ENCODE measurements around the gene FKBP1B. TPM values are rescaled to one million over a fixed set of nuclear protein-coding genes. Genes with fewer than 3 reads are reported as not detected.

FKBP1B gene
- polyA plus RNA-seq, 1 of the 3 experiments (the other 2 are of a cell fraction) = 69.7 TPM

DNA sequence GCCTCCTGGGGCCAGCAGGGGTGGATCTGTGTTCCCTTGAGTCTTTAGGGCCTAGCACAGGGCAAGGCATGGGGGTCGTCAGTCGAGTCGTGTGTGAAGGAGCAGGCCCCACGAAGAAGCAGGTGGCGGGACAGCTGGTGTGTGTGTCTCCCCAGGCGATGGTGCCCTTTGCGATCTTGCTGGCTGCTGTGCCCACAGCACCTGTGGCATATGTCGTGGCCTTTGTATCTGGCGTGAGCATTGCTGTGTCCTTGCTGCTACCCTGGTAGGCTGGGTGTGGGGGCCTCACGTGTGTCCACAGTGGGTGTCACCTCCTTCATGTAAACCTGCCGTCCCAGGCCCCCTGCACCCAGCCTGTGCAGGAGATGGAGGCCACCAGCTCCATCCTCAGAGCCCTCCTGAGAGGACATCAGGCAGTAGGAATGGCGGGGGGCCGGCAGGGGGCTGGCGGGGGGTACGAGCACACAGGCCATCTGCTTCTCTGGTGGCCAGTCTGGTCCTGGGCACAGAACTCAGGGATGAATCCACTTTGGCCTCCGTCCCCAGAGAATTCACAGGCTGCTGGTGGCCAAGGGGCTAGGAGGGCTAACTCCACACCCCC, 26.5 kb upstream of the FKBP1B start:
- H3K9me2 ChIP-seq = no peaks in the 10 kb centered on the region
- TF ChIP-seq, protein P1, sequence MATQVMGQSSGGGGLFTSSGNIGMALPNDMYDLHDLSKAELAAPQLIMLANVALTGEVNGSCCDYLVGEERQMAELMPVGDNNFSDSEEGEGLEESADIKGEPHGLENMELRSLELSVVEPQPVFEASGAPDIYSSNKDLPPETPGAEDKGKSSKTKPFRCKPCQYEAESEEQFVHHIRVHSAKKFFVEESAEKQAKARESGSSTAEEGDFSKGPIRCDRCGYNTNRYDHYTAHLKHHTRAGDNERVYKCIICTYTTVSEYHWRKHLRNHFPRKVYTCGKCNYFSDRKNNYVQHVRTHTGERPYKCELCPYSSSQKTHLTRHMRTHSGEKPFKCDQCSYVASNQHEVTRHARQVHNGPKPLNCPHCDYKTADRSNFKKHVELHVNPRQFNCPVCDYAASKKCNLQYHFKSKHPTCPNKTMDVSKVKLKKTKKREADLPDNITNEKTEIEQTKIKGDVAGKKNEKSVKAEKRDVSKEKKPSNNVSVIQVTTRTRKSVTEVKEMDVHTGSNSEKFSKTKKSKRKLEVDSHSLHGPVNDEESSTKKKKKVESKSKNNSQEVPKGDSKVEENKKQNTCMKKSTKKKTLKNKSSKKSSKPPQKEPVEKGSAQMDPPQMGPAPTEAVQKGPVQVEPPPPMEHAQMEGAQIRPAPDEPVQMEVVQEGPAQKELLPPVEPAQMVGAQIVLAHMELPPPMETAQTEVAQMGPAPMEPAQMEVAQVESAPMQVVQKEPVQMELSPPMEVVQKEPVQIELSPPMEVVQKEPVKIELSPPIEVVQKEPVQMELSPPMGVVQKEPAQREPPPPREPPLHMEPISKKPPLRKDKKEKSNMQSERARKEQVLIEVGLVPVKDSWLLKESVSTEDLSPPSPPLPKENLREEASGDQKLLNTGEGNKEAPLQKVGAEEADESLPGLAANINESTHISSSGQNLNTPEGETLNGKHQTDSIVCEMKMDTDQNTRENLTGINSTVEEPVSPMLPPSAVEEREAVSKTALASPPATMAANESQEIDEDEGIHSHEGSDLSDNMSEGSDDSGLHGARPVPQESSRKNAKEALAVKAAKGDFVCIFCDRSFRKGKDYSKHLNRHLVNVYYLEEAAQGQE (IDR thresholded peaks at IDR 0.05; ENCODE audit: low read depth, low read length) = no peak
- TF ChIP-seq, protein P2, sequence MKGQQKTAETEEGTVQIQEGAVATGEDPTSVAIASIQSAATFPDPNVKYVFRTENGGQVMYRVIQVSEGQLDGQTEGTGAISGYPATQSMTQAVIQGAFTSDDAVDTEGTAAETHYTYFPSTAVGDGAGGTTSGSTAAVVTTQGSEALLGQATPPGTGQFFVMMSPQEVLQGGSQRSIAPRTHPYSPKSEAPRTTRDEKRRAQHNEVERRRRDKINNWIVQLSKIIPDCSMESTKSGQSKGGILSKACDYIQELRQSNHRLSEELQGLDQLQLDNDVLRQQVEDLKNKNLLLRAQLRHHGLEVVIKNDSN (IDR thresholded peaks at IDR 0.05; ENCODE audit: borderline replicate concordance, low read depth) = no peak
- no peak for TF ChIP-seq RXRA (IDR thresholded peaks at IDR 0.05; ENCODE audit: borderline replicate concordance, low read depth)
- no peaks in the 10 kb centered on the region for H3F3A ChIP-seq (replicated peaks; ENCODE audit: insufficient read depth)
- ChIA-PET CTCF (no interaction called here), POLR2A (no interaction called here)
- no peaks in the 10 kb centered on the region for H3K4me1 ChIP-seq (ENCODE audit: control insufficient read depth in 1 of 2, insufficient read depth in 2 of 2, low read depth in 1 of 2, low read length in 1 of 2)
- no peak overlapping the region for H3K4me2 ChIP-seq
- no peaks in the 10 kb centered on the region for H3K9me3 ChIP-seq
- H3K79me2 ChIP-seq (ENCODE audit: insufficient read depth) = peaks cover 3% of the 10 kb centered on the region; the same call in 1 of the 2 replicates
- no peak overlapping the region for H3K4me3 ChIP-seq (ENCODE audit: low read depth in 2 of 2, low read length in 1 of 2)
- H4K20me1 ChIP-seq (ENCODE audit: insufficient read depth) = no peaks in the 10 kb centered on the region
- H3K36me3 ChIP-seq (replicated peaks in 1 of 2; ENCODE audit: control insufficient read depth in 1 of 2, insufficient read depth in 2 of 2, low read length in 1 of 2) = peaks cover 0 to 10% of the 10 kb centered on the region in 2 experiments
- no peak overlapping the region for H3K27ac ChIP-seq (ENCODE audit: low read depth in 2 of 2, low read length in 1 of 2)
- H3K9ac ChIP-seq = no peak overlapping the region
- no peak overlapping the region for H2AFZ ChIP-seq (ENCODE audit: low read depth)
- H3K27me3 ChIP-seq (ENCODE audit: insufficient read depth) = no peaks in the 10 kb centered on the region
- 94% methylated on average over 14 of the region's 16 CpGs for WGBS (ENCODE audit: low lambda C conversion rate)
- no peak for DNase-seq

DNA sequence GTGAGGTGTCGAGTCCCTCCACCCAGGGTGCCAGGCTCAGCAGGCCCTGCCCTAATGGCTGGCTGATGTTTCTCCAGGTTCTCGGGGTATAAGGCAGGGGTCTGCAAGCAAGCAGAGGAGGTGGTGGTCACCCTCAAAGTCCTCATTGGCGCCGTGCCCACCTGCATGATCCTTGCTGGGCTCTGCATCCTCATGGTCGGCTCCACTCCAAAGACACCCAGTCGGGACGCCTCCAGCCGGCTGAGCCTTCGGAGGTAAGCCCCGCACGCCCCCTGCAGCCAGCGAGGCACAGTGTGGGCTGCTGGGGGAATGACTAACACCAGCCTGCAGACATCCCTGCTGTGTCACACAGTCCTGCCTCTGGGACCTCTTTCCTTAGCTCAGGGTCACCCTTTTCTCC, 25.5 kb upstream of the FKBP1B start:
- H3K4me2 ChIP-seq = no peak overlapping the region
- POLR2A ChIA-PET = no interaction called here
- no peaks in the 10 kb centered on the region for H3K27me3 ChIP-seq (ENCODE audit: insufficient read depth)
- no peaks in the 10 kb centered on the region for H3K9me2 ChIP-seq
- WGBS (ENCODE audit: low lambda C conversion rate) = 91% methylated on average over 10 of the region's 12 CpGs
- peaks cover 6% of the 10 kb centered on the region; the same call in 1 of the 2 replicates for H3K79me2 ChIP-seq (ENCODE audit: insufficient read depth)
- no peaks in the 10 kb centered on the region for H4K20me1 ChIP-seq (ENCODE audit: insufficient read depth)
- no peaks in the 10 kb centered on the region for H3F3A ChIP-seq (replicated peaks; ENCODE audit: insufficient read depth)
- no peak overlapping the region for H3K27ac ChIP-seq (ENCODE audit: low read depth in 2 of 2, low read length in 1 of 2)
- no peak for DNase-seq
- H3K4me1 ChIP-seq (ENCODE audit: control insufficient read depth in 1 of 2, insufficient read depth in 2 of 2, low read depth in 1 of 2, low read length in 1 of 2) = no peaks in the 10 kb centered on the region
- H3K4me3 ChIP-seq (ENCODE audit: low read depth in 2 of 2, low read length in 1 of 2) = no peak overlapping the region
- no peak overlapping the region for H3K9ac ChIP-seq
- no peaks in the 10 kb centered on the region for H3K9me3 ChIP-seq
- H2AFZ ChIP-seq (ENCODE audit: low read depth) = no peak overlapping the region
- CTCF ChIA-PET = interaction anchor here (1.6 kb wide), 1 partner anchor 98 kb away, joined by 3 read pairs; the partner anchor contains the start of gene ATAD2B
- peaks cover 0 to 12% of the 10 kb centered on the region in 2 experiments for H3K36me3 ChIP-seq (replicated peaks in 1 of 2; ENCODE audit: control insufficient read depth in 1 of 2, insufficient read depth in 2 of 2, low read length in 1 of 2)
- no peak for TF ChIP-seq NRF1 (IDR thresholded peaks at IDR 0.05; ENCODE audit: low read depth, low read length)
- TF ChIP-seq, protein P3, sequence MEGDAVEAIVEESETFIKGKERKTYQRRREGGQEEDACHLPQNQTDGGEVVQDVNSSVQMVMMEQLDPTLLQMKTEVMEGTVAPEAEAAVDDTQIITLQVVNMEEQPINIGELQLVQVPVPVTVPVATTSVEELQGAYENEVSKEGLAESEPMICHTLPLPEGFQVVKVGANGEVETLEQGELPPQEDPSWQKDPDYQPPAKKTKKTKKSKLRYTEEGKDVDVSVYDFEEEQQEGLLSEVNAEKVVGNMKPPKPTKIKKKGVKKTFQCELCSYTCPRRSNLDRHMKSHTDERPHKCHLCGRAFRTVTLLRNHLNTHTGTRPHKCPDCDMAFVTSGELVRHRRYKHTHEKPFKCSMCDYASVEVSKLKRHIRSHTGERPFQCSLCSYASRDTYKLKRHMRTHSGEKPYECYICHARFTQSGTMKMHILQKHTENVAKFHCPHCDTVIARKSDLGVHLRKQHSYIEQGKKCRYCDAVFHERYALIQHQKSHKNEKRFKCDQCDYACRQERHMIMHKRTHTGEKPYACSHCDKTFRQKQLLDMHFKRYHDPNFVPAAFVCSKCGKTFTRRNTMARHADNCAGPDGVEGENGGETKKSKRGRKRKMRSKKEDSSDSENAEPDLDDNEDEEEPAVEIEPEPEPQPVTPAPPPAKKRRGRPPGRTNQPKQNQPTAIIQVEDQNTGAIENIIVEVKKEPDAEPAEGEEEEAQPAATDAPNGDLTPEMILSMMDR (IDR thresholded peaks at IDR 0.05) = peak; percentile 26; the same call in 1 of the 2 replicates
